ENCODE measurements around the gene SAMSN1.

Gene SAMSN1

DNA sequence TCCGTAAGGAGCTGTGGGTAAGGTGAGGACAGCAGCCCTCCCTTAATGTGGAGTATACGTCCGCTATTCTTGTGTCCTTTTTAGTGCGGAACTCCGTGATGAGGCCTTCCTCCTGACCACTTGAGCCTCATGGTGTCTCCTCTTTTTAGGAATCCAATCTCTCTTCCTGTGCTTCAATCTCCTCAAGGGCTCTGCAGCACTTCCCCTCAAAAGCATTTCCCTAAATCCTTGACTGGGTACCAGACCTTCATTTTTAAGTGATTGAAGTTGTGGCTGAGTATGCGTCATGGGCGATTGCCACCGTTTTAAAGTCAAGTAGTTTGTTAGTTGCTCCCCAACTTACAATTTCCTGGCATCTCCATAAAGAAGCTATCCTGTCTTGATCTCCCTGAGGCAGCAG lies 62.8 kb downstream of the SAMSN1 start:
- DNase-seq = no peak

DNA sequence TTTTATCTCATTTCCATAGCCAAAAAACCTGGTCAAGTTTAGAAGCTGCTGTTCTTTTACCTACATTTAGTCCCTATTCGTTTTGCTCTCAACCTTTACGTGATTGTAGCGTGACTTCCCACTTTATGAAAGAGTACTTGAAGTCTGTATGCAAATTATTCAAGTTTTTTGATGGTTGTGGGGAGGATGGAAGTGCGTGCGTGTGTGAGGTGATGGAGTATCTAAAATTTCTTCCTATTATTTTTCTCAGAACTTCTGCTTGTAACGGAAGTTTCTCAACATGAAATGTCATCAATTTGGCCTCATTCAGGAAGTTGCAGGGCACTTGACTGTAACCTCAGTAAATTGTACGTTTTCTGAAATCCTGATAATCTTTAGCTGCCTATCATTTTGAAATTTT lies 64.0 kb downstream of the SAMSN1 start:
- DNase-seq = no peak

DNA sequence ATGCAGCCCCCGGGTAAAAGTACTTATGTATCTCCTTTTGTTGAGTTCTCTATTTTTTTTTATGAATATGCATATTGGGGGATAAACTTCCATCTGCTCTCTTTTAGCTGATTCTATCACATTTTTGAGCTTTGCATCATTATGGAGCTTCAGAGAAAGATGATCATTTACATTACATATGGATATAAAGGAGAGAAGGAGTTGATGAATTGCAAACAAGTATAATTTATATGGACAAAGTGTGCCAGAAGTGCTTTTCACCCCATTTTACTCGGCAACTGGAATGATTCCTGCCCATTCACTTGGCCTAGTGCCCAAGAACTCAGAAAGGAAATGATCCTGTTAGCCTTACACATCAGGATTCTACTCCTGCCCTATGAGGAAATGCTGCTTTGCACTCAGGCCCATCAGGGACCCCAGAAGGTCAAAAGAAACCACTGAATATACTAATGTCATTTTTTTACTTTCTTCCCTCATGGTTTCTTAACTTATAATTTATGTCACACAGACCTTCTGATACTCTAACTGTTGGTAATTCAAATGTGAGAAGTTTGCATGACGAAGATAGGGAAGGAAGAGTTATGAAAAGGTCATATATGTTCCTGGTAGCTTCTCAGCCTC lies 65.6 kb downstream of the SAMSN1 start:
- DNase-seq = no peak

DNA sequence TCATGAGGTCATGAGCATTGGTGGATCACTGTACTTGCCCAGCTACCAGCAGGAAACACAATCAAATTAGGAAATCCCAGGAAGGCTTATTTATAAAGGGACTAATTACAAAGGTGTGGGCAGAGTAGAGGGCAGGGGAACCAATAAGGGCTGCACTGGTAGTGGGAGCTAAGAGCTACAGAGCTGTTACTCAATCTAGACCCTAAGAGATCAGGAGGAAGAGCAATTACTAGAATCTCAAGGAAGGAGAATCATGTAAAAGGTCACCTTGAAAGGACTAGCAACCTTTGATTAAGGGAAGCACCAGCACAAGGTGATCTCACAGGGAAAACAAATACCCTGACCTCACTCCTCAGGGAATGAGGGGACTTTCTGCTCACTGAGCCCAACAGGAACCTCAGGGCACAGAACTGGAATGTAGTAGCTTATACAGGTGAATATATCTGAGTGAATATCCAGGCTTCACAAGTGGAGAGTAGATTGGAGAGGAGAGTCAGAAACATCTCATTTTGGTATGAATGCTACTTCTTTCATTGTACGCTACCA lies 66.8 kb downstream of the SAMSN1 start:
- no peak for DNase-seq

DNA sequence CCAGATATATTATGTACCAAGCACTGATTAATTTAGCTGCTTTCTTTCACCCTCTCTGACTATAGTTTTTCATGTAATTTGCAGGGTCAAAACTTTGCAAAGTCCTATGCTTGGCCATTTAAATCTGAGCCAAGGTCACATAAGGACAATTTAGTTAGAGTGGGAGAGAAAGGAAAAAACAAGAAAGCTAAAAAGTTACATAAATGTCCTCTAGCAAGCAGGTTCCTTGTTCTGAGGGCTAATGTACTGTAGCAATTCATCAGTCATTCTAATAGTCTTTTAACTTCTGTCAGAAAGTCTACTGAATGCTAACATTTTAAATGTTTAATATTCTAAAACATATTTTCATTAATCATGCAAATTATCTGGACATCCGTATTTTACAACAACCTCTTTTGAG lies 68.3 kb downstream of the SAMSN1 start:
- DNase-seq = no peak

DNA sequence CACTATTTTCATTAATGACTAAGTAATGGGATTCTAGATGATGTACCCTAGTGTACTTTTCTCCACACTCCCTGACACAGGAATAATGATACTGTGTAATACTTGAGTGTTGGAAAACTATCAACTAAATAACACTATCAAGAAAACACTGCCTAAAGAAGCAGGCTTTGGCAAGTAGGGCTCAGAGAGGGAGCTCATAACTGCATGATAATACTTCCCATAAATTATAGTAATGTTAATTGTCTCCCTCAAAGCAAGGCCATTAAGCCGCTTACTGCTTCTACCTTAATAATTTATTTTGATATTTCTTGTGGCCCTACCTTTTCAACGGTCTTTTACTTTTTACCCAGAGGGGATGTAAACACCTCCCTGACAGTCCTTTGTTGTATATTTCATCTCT lies 69.0 kb downstream of the SAMSN1 start:
- no peak for DNase-seq

DNA sequence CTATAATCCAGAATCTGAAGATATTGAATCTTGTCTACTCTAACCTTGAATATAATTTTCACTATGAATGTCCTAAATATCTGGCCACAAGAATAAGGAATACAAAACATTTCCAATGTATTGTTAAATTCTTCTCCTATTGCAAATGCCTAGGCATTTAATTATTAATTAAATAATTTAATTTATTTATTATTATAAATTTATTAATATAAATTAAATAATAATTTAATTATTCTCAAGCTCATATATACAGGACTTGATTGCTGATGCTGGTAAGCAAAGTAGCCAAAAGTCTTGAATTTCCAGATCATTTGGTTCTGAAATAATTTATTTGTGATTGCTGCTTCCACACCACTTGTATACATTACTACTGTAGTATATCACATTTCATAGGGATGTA lies 71.1 kb downstream of the SAMSN1 start:
- no peak for DNase-seq

DNA sequence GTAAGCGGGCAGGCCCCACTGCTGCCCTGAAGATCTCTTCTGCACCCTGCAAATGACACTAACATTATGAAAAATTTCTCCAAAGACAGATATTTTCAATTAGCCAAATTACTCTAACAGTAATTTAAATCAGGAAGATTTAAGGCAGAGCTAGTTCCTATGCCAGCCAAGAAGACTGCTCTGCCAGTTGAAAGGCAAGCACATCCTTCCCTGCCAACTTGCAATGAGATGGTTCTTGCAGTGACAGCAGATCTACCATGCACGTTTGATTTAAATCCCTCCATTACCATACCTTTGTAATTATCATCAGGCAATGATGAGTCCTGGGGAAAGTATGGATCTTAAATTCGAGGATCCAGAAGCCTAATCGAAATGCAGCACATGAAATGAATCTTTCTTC lies 76.5 kb downstream of the SAMSN1 start:
- no peak for DNase-seq

DNA sequence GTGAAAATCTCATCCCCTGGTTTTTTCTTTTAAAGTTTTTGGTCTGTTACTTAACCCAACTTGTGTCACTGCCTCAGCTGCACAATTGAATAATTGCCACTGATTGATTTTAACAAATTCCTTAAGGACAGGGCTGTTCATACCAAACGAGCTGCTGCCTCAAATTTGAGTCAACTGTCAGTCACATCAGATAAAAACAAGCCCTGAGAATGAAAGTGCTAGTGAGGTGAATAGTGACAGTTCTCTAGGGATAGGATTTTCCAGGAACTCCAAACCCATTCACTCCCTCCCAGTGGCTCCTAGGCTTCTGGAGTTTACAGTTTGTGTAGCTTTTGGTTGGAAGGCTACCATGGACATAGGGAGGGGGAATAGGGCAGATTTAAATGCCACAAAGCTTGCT lies 79.4 kb downstream of the SAMSN1 start:
- DNase-seq = no peak

DNA sequence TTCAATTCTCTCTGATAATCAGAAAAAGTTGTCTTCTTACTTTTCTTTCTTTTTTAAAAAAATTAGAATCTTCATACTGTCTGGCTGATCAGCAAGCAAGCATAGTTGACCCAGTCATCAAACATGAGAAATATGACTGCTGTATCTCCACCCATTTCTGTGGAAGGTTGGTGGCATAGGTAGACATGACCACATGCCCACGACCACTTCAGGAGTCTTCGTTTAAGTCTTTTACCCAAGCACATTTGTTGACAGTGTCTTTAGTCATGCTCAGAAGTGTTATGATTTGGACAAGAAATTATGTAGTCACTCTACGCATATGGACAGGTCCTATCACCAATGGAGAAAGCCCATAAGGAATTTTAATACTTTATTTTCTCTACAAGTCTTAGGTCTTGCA lies 88.4 kb downstream of the SAMSN1 start:
- DNase-seq = no peak

DNA sequence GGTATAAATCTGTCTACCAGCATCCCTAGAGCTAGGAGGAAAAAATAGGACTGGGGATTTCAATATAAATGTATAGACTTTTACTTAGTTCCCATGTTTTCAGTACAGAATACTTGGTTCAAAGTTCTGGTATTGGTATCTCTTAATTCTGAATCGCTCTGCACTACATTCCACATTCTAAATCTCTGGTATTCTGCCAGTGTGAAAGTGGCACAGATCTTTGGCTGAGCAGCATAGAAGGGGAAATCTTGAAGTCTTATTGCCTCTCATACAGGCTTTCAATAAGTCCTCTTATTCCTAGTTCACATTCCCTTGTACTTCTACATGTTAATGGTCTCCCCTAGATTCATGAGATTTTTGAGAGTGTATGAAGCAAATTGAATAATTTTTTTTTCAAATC lies 89.2 kb downstream of the SAMSN1 start:
- DNase-seq = no peak

DNA sequence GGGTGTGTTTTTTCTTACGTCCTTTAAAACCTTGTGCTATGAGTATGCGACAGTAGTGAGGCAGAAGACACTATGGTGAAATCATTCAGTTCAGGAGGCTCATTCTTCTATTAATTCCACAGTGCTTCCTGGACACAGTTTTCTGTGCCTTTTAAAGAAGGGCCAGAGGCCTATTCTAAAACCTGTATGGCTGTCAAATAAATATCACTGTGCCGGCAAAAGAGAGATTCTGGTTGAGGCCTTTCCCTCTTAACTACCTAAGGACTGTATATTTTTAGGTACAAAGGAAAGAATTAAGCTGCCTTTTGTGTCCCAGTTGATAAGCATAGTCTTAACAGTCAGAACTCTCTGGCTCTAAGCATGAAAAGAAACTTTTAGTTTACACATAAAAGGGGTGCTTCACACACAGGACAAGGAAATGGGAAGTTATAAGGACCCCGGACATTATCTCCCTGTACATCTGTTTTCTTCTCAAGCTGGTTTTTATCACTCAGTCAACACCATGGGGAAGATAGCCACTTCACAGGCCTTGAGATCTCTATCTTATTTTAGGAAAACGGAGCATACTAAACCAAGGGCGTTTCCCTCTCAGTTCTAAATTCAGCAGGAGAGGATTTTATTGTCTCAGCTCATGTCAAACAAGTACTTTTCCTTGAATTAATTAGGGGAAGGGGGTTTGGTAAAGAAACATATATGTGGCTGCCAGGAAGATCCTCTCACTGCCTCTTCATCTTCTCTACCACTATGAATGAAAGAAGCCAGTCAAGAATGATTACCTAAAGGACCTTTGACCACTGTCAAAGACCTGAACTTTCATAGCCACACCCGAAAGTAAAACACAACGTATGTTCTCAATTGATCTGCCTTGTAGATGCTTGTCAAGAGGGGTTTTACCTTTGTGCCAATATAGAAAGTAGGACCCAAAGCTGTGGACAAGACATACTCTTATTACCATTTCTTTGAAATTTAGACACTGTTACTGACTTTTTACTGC lies 91.8 kb downstream of the SAMSN1 start:
- no peak for DNase-seq

DNA sequence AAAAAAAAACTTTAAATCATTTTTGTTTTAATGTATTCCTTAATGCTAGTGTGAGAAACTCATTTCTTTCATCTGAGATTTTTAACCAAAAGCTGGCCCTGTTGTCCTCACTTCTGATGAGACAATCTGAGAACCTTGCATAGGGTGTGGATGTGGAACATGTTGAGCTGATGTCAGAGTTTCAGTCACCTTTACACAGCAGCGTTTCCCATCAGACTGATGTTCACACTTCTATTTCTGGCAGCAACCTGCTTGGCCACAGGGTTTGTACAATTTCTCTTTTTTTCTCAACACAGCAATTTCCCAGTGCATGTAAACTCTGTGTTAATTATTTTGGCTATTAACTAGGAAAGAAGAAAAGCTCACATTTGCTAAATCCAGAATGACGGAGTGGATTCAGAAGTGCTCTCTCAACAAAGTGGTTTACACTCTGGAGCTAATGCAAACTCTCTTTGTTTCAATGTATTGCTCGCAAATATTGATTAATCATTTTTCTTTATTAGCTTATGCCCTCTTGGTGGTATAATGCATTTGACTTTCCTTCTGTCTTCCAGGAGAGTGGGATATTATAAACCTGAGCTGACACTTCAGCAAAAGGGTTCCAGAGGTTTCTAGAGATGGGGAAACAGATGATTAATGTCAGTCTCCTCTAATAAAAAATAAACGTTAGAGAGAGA lies 92.6 kb downstream of the SAMSN1 start:
- no peak for DNase-seq

DNA sequence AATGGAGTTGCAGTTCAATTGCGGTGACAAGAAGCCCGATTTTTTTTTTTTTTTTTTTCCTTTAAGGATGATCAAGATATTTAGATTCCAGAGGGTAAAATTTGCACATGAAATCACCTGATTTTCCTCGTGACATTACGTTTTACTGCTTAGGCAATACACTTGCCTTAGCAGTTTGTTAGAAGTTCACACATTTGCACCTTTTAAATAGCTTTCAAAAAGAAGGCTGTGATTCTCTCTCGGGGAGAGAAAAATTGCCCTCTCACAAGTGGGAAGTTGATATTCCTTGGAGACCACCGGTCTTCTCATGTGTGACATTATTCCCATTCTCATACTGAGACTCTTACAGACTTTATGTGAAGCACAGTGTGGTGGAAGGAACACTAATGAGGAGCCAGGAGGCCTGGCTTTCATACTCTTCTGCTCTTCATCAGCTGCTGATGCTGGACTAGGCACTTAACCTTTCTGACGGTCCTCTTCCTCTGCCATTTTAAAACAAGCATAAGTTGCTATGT lies 93.3 kb downstream of the SAMSN1 start:
- DNase-seq = no peak

DNA sequence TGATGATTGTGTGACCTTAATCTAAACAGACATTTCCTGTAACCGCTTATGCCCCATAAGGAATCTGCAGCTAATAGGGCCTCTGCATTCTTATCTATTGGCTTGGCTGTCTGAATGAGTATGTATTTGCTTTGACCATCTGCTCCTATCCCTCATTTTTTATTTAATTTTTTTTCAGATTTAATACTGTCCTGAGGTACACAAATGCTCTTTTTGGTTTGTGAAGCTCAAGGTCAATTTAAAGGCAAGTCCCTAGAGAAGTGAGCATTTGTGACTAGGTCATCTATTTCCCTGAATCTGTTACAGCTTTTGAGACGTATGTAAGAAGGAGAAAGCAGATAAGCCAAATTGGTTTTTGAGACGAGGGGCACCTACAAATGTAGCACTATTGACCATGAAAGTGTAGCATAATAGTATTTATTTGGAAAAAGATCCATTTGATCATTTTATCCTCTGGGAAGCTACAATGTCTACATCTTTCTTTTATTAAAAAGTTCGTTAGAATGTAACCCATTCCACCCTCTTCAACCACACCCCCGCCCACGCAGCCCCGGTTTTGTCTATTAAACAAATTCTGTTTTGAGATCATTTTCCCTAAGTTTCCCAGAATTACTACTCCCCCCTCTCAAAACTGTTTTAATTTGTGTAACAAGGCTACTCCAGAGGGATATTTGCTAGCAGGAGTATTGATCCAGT lies 93.9 kb downstream of the SAMSN1 start:
- no peak for DNase-seq

DNA sequence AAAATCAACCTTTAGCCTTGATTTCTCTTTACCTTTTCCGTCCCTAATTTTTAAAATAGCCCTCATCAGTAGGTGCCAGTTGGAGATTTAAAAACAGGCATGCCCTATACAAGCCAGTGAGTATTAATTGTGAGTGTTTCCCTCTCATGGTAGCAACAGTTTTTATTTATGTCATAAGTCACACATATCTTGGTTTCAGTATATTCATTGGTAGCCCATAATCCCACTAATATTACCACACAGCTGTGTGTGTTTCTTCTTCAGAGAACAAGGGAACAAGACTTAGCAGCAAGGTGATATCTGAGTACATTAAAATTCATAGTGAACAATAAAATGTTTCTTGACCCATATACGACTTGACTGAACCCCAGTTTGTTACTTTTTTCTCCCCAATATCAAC lies 94.6 kb downstream of the SAMSN1 start:
- DNase-seq = no peak

DNA sequence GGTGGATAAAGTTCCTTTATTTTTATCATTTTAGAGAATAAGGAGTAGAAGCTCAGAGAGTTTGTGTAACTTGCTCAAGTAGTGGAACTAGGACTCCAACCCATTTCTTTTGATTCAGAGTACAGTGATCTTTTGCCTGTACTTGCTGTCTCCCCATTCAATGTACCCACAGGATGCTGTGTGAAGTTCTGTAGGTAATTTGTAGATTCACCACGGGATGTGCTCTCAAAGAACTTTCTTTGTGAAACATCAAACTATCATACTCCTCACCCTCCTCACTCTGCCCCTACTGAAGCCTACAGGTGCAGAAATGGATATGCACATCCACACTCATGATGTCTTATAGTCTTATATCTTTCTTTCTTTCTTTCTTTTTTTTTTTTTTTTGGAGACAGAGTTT lies 97.3 kb downstream of the SAMSN1 start:
- DNase-seq = no peak

DNA sequence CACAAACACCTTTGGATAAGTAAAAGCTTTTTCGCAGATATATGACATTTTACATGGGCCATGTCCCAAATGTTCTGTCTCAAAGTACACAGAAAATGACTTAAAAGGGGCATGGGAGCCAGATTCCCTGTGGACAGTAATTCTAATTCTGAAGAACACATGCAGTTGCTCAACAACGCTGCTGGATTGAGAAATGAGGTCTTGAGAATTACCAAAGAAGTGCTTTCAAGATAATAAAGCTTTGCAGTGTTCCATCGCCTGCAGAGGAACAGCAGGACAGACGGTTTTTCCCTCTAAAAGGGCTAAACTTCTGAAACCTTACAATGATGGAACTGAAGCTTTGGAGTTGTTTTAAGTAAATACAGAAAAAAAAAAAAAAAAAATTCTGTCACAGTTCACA lies 107.9 kb downstream of the SAMSN1 start:
- no peak for DNase-seq

DNA sequence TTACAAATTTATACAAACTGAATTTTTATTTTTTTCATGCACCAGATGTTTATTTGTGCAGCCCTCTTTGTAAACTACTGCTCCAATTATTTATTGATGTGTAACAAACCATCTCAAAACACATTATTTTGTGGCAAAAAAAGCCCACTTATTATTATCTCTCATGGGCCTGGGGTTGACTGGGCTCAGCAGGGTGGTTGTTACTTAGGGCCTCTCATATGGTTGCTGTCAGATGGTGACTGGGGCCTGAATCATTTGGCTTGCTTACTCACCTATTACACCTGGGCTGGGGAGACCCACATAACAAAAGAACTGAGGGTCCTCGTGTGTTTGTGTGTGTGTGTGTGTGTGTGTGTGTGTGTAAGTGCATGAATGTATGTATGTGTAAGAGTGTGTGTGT lies 110.7 kb downstream of the SAMSN1 start:
- DNase-seq = no peak

Measured in amniotic stem cell (primary cell).